ENCODE results near the gene NHS. TPM values are rescaled to one million over a fixed set of nuclear protein-coding genes. Genes with fewer than 3 reads are reported as not detected.

Gene NHS
- total and polyA plus RNA-seq, 4 experiments from 2014 or later: 0.09 to 0.67 TPM; not detected in 2

DNA sequence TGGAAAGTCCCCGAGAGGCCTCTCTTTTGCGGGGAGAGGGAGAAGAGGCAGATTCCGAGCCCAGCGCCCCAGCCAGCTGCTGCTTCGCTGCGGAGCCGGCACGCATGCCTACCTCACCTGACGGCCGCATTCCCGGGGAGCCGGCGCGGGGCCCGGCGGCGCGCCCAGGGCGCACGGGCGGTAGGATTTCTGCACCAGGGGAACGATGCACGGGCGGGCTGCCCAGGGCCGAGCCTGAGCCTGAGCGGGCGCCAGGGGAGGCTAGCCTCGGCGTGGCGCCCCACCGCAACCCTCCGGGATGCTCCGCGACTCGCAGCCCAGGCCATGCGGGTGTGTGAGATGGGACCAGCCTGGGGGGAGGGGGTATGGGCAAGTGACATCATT is 281.0 kb downstream of the NHS start:
- H3K9me3 ChIP-seq (ENCODE audit: control insufficient read depth in 1 of 2, low read length in 2 of 2): no peaks in the 10 kb centered on the region
- Mint-ChIP-seq H3K4me1 (peaks cover 9 to 34% (median 24%) of the 10 kb centered on the region in 4 donors), H3K27me3 (no peaks in the 10 kb centered on the region), H3K4me3 (peak overlapping the region; percentile 80 to 93 (median 87)), H3K9me3 (peaks cover 0 to 2% (median 0%) of the 10 kb centered on the region in 8 donors), H3K36me3 (no peaks in the 10 kb centered on the region), H3K27ac (peak overlapping the region in 2 of 7 donors; percentile 24 to 75)
- H3K27me3 ChIP-seq (ENCODE audit: insufficient read depth, low read length): no peaks in the 10 kb centered on the region
- POLR2A ChIA-PET (ENCODE audit: partially characterized antibody): no interaction called here
- intact Hi-C loops (cut with micrococcal nuclease): no loop called here
- H3K36me3 ChIP-seq (ENCODE audit: insufficient read depth, low read length): no peaks in the 10 kb centered on the region
- CTCF ChIA-PET (ENCODE audit: partially characterized antibody): no interaction called here
- H3K4me1 ChIP-seq (ENCODE audit: insufficient read depth, low read length): peaks cover 23% of the 10 kb centered on the region
- H3K4me3 ChIP-seq (ENCODE audit: low read length in 2 of 2): peak overlapping the region in 1 of 2 donors; percentile 47
- no peak overlapping the region for H3K27ac ChIP-seq (ENCODE audit: low read depth, low read length)
- DNase-seq: peak in 1 of 5 donors; percentile 36

DNA sequence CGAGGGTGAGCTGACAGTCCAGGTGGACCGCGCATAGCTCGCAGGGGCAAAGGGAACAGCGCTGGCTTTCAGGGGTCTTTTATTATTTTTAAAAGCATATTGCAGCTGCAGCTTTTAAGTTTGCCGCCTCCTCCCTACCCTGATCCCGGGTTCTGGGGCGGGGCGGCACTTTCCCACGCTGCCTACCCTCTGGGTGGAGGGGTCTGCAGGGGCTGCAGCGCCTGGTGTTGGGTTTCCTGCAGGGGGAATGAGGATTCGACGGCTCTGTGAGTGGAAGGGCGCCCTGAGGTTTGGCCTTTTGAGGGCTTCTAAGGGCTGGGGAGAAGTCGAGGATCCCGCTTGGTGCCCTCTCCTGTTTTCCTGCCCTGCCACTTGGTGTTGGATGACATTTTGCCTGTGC is 281.6 kb downstream of the NHS start:
- Histone ChIP-seq H3K4me1 (ENCODE audit: insufficient read depth, low read length) (peaks cover 23% of the 10 kb centered on the region), H3K27me3 (ENCODE audit: insufficient read depth, low read length) (no peaks in the 10 kb centered on the region), H3K27ac (ENCODE audit: low read depth, low read length) (no peak overlapping the region), H3K36me3 (ENCODE audit: insufficient read depth, low read length) (no peaks in the 10 kb centered on the region), H3K9me3 (ENCODE audit: control insufficient read depth in 1 of 2, low read length in 2 of 2) (no peaks in the 10 kb centered on the region), H3K4me3 (ENCODE audit: low read length in 2 of 2) (no peak overlapping the region)
- Mint-ChIP-seq H3K4me1 (peaks cover 9 to 29% (median 22%) of the 10 kb centered on the region in 4 donors), H3K36me3 (no peaks in the 10 kb centered on the region), H3K27me3 (no peaks in the 10 kb centered on the region), H3K27ac (no peak overlapping the region), H3K9me3 (peaks cover 0 to 2% (median 0%) of the 10 kb centered on the region in 8 donors), H3K4me3 (peak overlapping the region in 6 of 8 donors; percentile 30 to 66 (median 62))
- ChIA-PET CTCF (ENCODE audit: partially characterized antibody) (no interaction called here), POLR2A (ENCODE audit: partially characterized antibody) (no interaction called here)
- intact Hi-C loops (cut with micrococcal nuclease): no loop called here
- no peak for DNase-seq

DNA sequence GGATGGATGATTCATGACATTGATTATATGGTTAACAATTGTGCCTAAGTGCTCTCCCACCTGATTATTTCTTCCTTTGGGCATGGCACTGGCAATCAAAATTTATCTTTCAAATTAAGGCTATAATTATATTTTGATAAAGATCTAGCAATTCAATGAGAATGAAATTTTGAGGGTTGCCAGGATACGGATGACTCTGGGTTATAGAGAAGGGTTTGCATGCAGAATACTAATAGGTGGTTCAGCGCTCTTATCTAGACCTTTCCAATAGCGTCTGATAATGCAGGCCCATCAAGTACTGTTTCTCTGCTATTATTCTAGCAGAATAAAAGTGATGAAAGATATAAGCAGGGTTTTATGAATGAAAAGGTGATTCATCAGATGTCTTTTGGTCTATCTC is 287.4 kb downstream of the NHS start:
- Mint-ChIP-seq H3K4me1 (no peaks in the 10 kb centered on the region), H3K27ac (no peak overlapping the region), H3K4me3 (no peak overlapping the region), H3K27me3 (no peaks in the 10 kb centered on the region), H3K9me3 (peaks cover 0 to 3% (median 0%) of the 10 kb centered on the region in 8 donors), H3K36me3 (no peaks in the 10 kb centered on the region)
- intact Hi-C loops (cut with micrococcal nuclease): no loop called here
- H3K9me3 ChIP-seq (ENCODE audit: control insufficient read depth in 1 of 2, low read length in 2 of 2): no peaks in the 10 kb centered on the region
- H3K36me3 ChIP-seq (ENCODE audit: insufficient read depth, low read length): no peaks in the 10 kb centered on the region
- no peak overlapping the region for H3K27ac ChIP-seq (ENCODE audit: low read depth, low read length)
- ChIA-PET CTCF (ENCODE audit: partially characterized antibody) (no interaction called here), POLR2A (ENCODE audit: partially characterized antibody) (no interaction called here)
- no peaks in the 10 kb centered on the region for H3K4me1 ChIP-seq (ENCODE audit: insufficient read depth, low read length)
- H3K27me3 ChIP-seq (ENCODE audit: insufficient read depth, low read length): no peaks in the 10 kb centered on the region
- no peak for DNase-seq
- no peak overlapping the region for H3K4me3 ChIP-seq (ENCODE audit: low read length in 2 of 2)

DNA sequence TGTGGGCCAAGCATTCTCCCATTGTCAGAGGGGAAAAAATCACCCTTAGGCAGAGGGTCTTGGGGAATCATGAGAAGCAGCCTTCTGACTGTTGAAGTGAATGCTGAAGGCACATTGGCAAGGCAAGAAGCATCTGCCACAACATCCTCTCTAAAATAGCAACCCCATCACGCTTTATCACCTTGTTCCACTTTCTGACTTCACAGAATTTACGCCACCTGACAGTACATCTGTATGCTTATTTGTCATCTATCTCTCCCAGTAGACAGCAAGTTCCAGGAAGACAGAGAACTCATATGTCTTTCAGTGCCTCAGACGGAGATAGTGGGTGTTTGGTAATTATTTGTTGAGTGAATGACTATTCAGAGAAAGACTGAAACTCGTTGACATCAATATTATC is 293.9 kb downstream of the NHS start:
- Mint-ChIP-seq H3K4me3 (no peak overlapping the region), H3K9me3 (peaks cover 0 to 8% (median 0%) of the 10 kb centered on the region in 8 donors), H3K4me1 (no peaks in the 10 kb centered on the region), H3K27ac (no peak overlapping the region), H3K36me3 (no peaks in the 10 kb centered on the region), H3K27me3 (no peaks in the 10 kb centered on the region)
- H3K4me3 ChIP-seq (ENCODE audit: low read length in 2 of 2): no peak overlapping the region
- intact Hi-C loops (cut with micrococcal nuclease): no loop called here
- no peaks in the 10 kb centered on the region for H3K27me3 ChIP-seq (ENCODE audit: insufficient read depth, low read length)
- H3K27ac ChIP-seq (ENCODE audit: low read depth, low read length): no peak overlapping the region
- ChIA-PET CTCF (ENCODE audit: partially characterized antibody) (no interaction called here), POLR2A (ENCODE audit: partially characterized antibody) (no interaction called here)
- H3K4me1 ChIP-seq (ENCODE audit: insufficient read depth, low read length): no peaks in the 10 kb centered on the region
- no peaks in the 10 kb centered on the region for H3K36me3 ChIP-seq (ENCODE audit: insufficient read depth, low read length)
- no peaks in the 10 kb centered on the region for H3K9me3 ChIP-seq (ENCODE audit: control insufficient read depth in 1 of 2, low read length in 2 of 2)
- DNase-seq: no peak

GRCh38 chrX:17669458-17669857 is 294.5 kb downstream of the NHS start:
- Mint-ChIP-seq H3K9me3 (peaks cover 0 to 8% (median 0%) of the 10 kb centered on the region in 8 donors), H3K4me1 (no peaks in the 10 kb centered on the region), H3K27me3 (no peaks in the 10 kb centered on the region), H3K36me3 (no peaks in the 10 kb centered on the region), H3K27ac (no peak overlapping the region), H3K4me3 (no peak overlapping the region)
- Histone ChIP-seq H3K9me3 (ENCODE audit: control insufficient read depth in 1 of 2, low read length in 2 of 2) (no peaks in the 10 kb centered on the region), H3K27me3 (ENCODE audit: insufficient read depth, low read length) (no peaks in the 10 kb centered on the region), H3K27ac (ENCODE audit: low read depth, low read length) (no peak overlapping the region), H3K4me1 (ENCODE audit: insufficient read depth, low read length) (no peaks in the 10 kb centered on the region), H3K4me3 (ENCODE audit: low read length in 2 of 2) (no peak overlapping the region), H3K36me3 (ENCODE audit: insufficient read depth, low read length) (no peaks in the 10 kb centered on the region)
- DNase-seq: no peak
- ChIA-PET CTCF (ENCODE audit: partially characterized antibody) (no interaction called here), POLR2A (ENCODE audit: partially characterized antibody) (no interaction called here)
- intact Hi-C loops (cut with micrococcal nuclease): no loop called here

- POLR2A ChIA-PET (ENCODE audit: partially characterized antibody): no interaction called here
- intact Hi-C loops (cut with micrococcal nuclease): no loop called here
Measured at GRCh38 chrX:17669891-17670290, 294.9 kb downstream of the NHS start.

GRCh38 chrX:17670874-17671273 is 295.9 kb downstream of the NHS start:
- CTCF ChIA-PET (ENCODE audit: partially characterized antibody): no interaction called here
- Histone ChIP-seq H3K9me3 (ENCODE audit: control insufficient read depth in 1 of 2, low read length in 2 of 2) (no peaks in the 10 kb centered on the region), H3K36me3 (ENCODE audit: insufficient read depth, low read length) (no peaks in the 10 kb centered on the region), H3K4me1 (ENCODE audit: insufficient read depth, low read length) (no peaks in the 10 kb centered on the region), H3K27me3 (ENCODE audit: insufficient read depth, low read length) (no peaks in the 10 kb centered on the region), H3K27ac (ENCODE audit: low read depth, low read length) (no peak overlapping the region), H3K4me3 (ENCODE audit: low read length in 2 of 2) (no peak overlapping the region)
- H3K36me3 Mint-ChIP-seq: no peaks in the 10 kb centered on the region
- no peak overlapping the region for H3K4me3 Mint-ChIP-seq
- POLR2A ChIA-PET (ENCODE audit: partially characterized antibody): no interaction called here
- H3K27ac Mint-ChIP-seq: no peak overlapping the region
- peaks cover 0 to 6% (median 0%) of the 10 kb centered on the region in 8 donors for H3K9me3 Mint-ChIP-seq
- no peaks in the 10 kb centered on the region for H3K27me3 Mint-ChIP-seq
- H3K4me1 Mint-ChIP-seq: no peaks in the 10 kb centered on the region
- intact Hi-C loops (cut with micrococcal nuclease): no loop called here
- DNase-seq: no peak

More at GRCh38 chrX:17669891-17670290, 294.9 kb downstream of the NHS start:
- Mint-ChIP-seq H3K4me3 (no peak overlapping the region), H3K4me1 (no peaks in the 10 kb centered on the region), H3K27ac (no peak overlapping the region), H3K27me3 (no peaks in the 10 kb centered on the region), H3K9me3 (peaks cover 0 to 8% (median 0%) of the 10 kb centered on the region in 8 donors), H3K36me3 (no peaks in the 10 kb centered on the region)
- Histone ChIP-seq H3K9me3 (ENCODE audit: control insufficient read depth in 1 of 2, low read length in 2 of 2) (no peaks in the 10 kb centered on the region), H3K4me3 (ENCODE audit: low read length in 2 of 2) (no peak overlapping the region), H3K36me3 (ENCODE audit: insufficient read depth, low read length) (no peaks in the 10 kb centered on the region), H3K4me1 (ENCODE audit: insufficient read depth, low read length) (no peaks in the 10 kb centered on the region), H3K27me3 (ENCODE audit: insufficient read depth, low read length) (no peaks in the 10 kb centered on the region), H3K27ac (ENCODE audit: low read depth, low read length) (no peak overlapping the region)
- CTCF ChIA-PET (ENCODE audit: partially characterized antibody): no interaction called here
- DNase-seq: no peak

GRCh38 chrX:17674601-17675000 is 299.6 kb downstream of the NHS start:
- Histone ChIP-seq H3K27ac (ENCODE audit: low read depth, low read length) (no peak overlapping the region), H3K4me1 (ENCODE audit: insufficient read depth, low read length) (no peaks in the 10 kb centered on the region), H3K27me3 (ENCODE audit: insufficient read depth, low read length) (no peaks in the 10 kb centered on the region), H3K9me3 (ENCODE audit: control insufficient read depth in 1 of 2, low read length in 2 of 2) (no peaks in the 10 kb centered on the region), H3K36me3 (ENCODE audit: insufficient read depth, low read length) (no peaks in the 10 kb centered on the region), H3K4me3 (ENCODE audit: low read length in 2 of 2) (no peak overlapping the region)
- no peak overlapping the region for H3K27ac Mint-ChIP-seq
- CTCF ChIA-PET (ENCODE audit: partially characterized antibody): no interaction called here
- H3K4me3 Mint-ChIP-seq: no peak overlapping the region
- no peaks in the 10 kb centered on the region for H3K27me3 Mint-ChIP-seq
- POLR2A ChIA-PET (ENCODE audit: partially characterized antibody): no interaction called here
- intact Hi-C loops (cut with micrococcal nuclease): no loop called here
- peaks cover 0 to 5% (median 0%) of the 10 kb centered on the region in 8 donors for H3K9me3 Mint-ChIP-seq
- no peaks in the 10 kb centered on the region for H3K4me1 Mint-ChIP-seq
- H3K36me3 Mint-ChIP-seq: no peaks in the 10 kb centered on the region
- no peak for DNase-seq

Data from CD4-positive, alpha-beta memory T cell (primary cell).